PC-3 (cell line): ENCODE data around the gene PGAM2. TPM values are rescaled to one million over a fixed set of nuclear protein-coding genes. Genes with fewer than 3 reads are reported as not detected.

ENCODE experiments used
- ATAC-seq: fragments of 200-7000 bp; cut with Tn5 transposase; 2 replicates; pipeline ENCODE4 v1.9.1; 2020; ENCODE audit warnings: mild to moderate bottlenecking, moderate library complexity
- BruUV-seq: library from RNA; stranded (reverse); fragments of 400-500 nt; replicated peaks from 2 replicates; lab custom pipeline; 2021; lab: Mats Ljungman, UMichigan
- CTCF ChIA-PET: fragments of 300-600 bp; sonication (Branson Sonifier 250); formaldehyde crosslinking; loops from one replicate; lab custom pipeline; 2022; ENCODE audit warnings: antibody characterized with exemption; lab: Charles Lee
- POLR2A ChIA-PET: fragments of 300-600 bp; sonication (Branson Sonifier 250); formaldehyde crosslinking; loops from one replicate; lab custom pipeline; 2022; ENCODE audit warnings: antibody characterized with exemption; ENCODE audit not compliant: unreplicated experiment; lab: Charles Lee
- DNase-seq: peaks from one replicate; pipeline ENCODE4 v3.0.0-alpha.2; 2015
- H2AFZ ChIP-seq: fragments of 300-600 bp; sonication (generic); 2 replicates; pipeline ENCODE4 v1.6.0; 2016; ENCODE audit warnings: antibody characterized with exemption, low read length
- H3F3A ChIP-seq: fragments of 300-600 bp; sonication (generic); one replicate; pipeline ENCODE4 v1.6.0; 2017; ENCODE audit warnings: antibody characterized with exemption, low read length, control low read depth, mild to moderate bottlenecking; ENCODE audit not compliant: unreplicated experiment
- H3K27ac ChIP-seq: fragments of 300-600 bp; sonication (generic); 2 replicates; pipeline ENCODE4 v1.5.1; 2016; ENCODE audit warnings: mild to moderate bottlenecking, low read length
- H3K27me3 ChIP-seq: fragments of 300-600 bp; sonication (generic); 2 replicates; pipeline ENCODE4 v1.6.1; 2016; ENCODE audit warnings: low read length, mixed read lengths
- H3K36me3 ChIP-seq: fragments of 300-600 bp; sonication (generic); 2 replicates; pipeline ENCODE4 v1.6.1; 2016; ENCODE audit warnings: low read depth, mixed run types, low read length, mixed read lengths
- H3K4me1 ChIP-seq: fragments of 300-600 bp; sonication (generic); 2 replicates; pipeline ENCODE4 v1.5.1; 2016; ENCODE audit warnings: low read length; ENCODE audit not compliant: insufficient read depth
- H3K4me2 ChIP-seq: fragments of 300-600 bp; sonication (generic); 2 replicates; pipeline ENCODE4 v1.6.0; 2016; ENCODE audit warnings: low read length
- H3K4me3 ChIP-seq: fragments of 300-600 bp; sonication (generic); 2 replicates; pipeline ENCODE4 v1.5.1; 2016; ENCODE audit warnings: mild to moderate bottlenecking, low read length, mixed read lengths
- H3K79me2 ChIP-seq: fragments of 300-600 bp; sonication (generic); 2 replicates; pipeline ENCODE4 v1.6.1; 2017; ENCODE audit warnings: low read length, mixed read lengths
- H3K9ac ChIP-seq: fragments of 300-600 bp; sonication (generic); 2 replicates; pipeline ENCODE4 v1.6.0; 2016; ENCODE audit warnings: mild to moderate bottlenecking, low read length
- H3K9me2 ChIP-seq: fragments of 300-600 bp; sonication (generic); replicated peaks from 2 replicates; pipeline ENCODE4 v1.6.1; 2016; ENCODE audit warnings: mixed run types, low read length, mixed read lengths
- H3K9me3 ChIP-seq: fragments of 300-600 bp; sonication (generic); 2 replicates; pipeline ENCODE4 v1.6.1; 2016; ENCODE audit warnings: low read length, mixed read lengths
- H4K20me1 ChIP-seq: fragments of 300-600 bp; sonication (generic); 2 replicates; pipeline ENCODE4 v1.6.1; 2016; ENCODE audit warnings: low read length, mixed read lengths
- EZH2 ChIP-seq: fragments of 300-600 bp; sonication (generic); IDR thresholded peaks from one replicate; pipeline ENCODE4 v1.6.1; 2017; ENCODE audit warnings: antibody characterized with exemption, mild to moderate bottlenecking, low read length; ENCODE audit not compliant: unreplicated experiment
- EZH2phosphoT487 ChIP-seq: fragments of 300-600 bp; sonication (generic); IDR thresholded peaks from 2 replicates; pipeline ENCODE4 v1.6.1; 2018; ENCODE audit warnings: mild to moderate bottlenecking, antibody characterized with exemption, low read length, borderline replicate concordance
- intact Hi-C: fragments of 100-400 bp; cut with micrococcal nuclease; formaldehyde crosslinking; loops from 2 replicates; pipeline ENCODE4 v1.9.0; 2023
- total RNA-seq: library from RNA; depleted of rRNA; stranded (reverse); fragments of >200 nt; gene quantifications from 2 replicates; pipeline ENCODE4 v1.2.3, GENCODE V29; 2014
- TF ChIP-seq, protein P1 (sequence below): fragments of 300-600 bp; sonication (generic); conservative IDR thresholded peaks from 2 replicates; pipeline ENCODE4 v1.5.1; 2017; ENCODE audit warnings: antibody characterized with exemption, low read depth, mild to moderate bottlenecking, low read length

The PGAM2 gene
- total RNA-seq, 1 experiment from 2014 or later, result 0.95 TPM

- POLR2A ChIA-PET, result no interaction called here
- no peak overlapping the region for H2AFZ ChIP-seq
- no peaks in the 10 kb centered on the region for H3K36me3 ChIP-seq
- H3K79me2 ChIP-seq, result no peaks in the 10 kb centered on the region
- TF ChIP-seq EZH2phosphoT487, result no peak
- TF ChIP-seq EZH2, result no peak
- TF ChIP-seq, protein P1, sequence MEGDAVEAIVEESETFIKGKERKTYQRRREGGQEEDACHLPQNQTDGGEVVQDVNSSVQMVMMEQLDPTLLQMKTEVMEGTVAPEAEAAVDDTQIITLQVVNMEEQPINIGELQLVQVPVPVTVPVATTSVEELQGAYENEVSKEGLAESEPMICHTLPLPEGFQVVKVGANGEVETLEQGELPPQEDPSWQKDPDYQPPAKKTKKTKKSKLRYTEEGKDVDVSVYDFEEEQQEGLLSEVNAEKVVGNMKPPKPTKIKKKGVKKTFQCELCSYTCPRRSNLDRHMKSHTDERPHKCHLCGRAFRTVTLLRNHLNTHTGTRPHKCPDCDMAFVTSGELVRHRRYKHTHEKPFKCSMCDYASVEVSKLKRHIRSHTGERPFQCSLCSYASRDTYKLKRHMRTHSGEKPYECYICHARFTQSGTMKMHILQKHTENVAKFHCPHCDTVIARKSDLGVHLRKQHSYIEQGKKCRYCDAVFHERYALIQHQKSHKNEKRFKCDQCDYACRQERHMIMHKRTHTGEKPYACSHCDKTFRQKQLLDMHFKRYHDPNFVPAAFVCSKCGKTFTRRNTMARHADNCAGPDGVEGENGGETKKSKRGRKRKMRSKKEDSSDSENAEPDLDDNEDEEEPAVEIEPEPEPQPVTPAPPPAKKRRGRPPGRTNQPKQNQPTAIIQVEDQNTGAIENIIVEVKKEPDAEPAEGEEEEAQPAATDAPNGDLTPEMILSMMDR, result no peak
- no peaks in the 10 kb centered on the region for H4K20me1 ChIP-seq
- no peak for DNase-seq
- no peaks in the 10 kb centered on the region for H3K9me2 ChIP-seq
- H3K27me3 ChIP-seq, result no peaks in the 10 kb centered on the region
- no peaks in the 10 kb centered on the region for H3K9me3 ChIP-seq
- no peak overlapping the region for H3K27ac ChIP-seq
- no peak overlapping the region for H3K9ac ChIP-seq
- no peaks in the 10 kb centered on the region for H3K4me1 ChIP-seq
- no TSS peak for BruUV-seq
- no peak overlapping the region for H3K4me2 ChIP-seq
- H3K4me3 ChIP-seq, result no peak overlapping the region
- CTCF ChIA-PET, result no interaction called here
- no peaks in the 10 kb centered on the region for H3F3A ChIP-seq
- no peak for ATAC-seq
- intact Hi-C loops, result no loop called here
Measured at GRCh38 chr7:44103566-44103922, 38.2 kb upstream of the PGAM2 start.

DNA sequence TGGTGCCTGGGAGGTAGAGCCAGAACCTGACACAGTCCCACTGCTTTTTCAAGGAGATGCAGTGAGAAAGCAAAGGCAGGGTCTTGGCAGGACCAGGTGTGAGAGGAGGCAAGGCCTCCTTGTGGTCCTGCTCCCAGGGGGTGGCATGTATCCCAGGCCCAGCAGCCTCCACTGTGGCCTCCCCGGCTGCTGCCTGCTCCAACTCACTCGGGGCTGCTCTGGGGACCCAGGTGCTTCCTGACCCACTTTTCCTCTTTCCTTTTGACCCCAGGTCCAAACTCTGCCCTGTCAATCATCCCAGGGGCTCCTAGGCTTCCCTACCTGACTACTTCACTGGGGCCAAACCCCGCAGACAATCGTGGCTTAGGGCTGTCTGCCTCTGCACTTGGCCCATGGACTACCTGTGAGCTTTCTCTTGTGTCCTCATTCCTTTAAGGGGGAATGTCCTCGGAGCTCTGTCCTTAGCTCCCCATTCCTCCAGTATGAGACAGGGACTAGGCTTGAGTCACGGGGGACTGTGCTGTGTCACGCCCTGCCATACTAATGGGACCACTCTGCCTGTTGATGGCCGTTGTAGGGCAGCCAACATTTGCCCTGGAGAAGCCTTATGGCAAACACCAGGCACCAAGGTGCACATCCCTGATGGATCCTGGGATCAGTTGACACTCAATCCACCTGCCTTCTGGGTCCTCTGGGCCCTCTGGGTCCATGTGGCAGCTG lies 37.6 kb upstream of the PGAM2 start:
- no peaks in the 10 kb centered on the region for H3K79me2 ChIP-seq
- H3K4me3 ChIP-seq, result no peak overlapping the region
- ATAC-seq (no peak; the same call in 1 of the 2 replicates), DNase-seq (no peak)
- POLR2A ChIA-PET, result no interaction called here
- H3K9ac ChIP-seq, result no peak overlapping the region
- no peaks in the 10 kb centered on the region for H3K27me3 ChIP-seq
- BruUV-seq, result no TSS peak
- no peaks in the 10 kb centered on the region for H3K9me2 ChIP-seq
- no peaks in the 10 kb centered on the region for H3K4me1 ChIP-seq
- H3F3A ChIP-seq, result no peaks in the 10 kb centered on the region
- H3K27ac ChIP-seq, result no peak overlapping the region
- H3K9me3 ChIP-seq, result no peaks in the 10 kb centered on the region
- intact Hi-C loops, result no loop called here
- CTCF ChIA-PET, result no interaction called here
- no peaks in the 10 kb centered on the region for H4K20me1 ChIP-seq
- TF ChIP-seq, protein P1, result no peak
- TF ChIP-seq EZH2 (no peak), EZH2phosphoT487 (no peak)
- H3K4me2 ChIP-seq, result no peak overlapping the region
- H3K36me3 ChIP-seq, result no peaks in the 10 kb centered on the region
- H2AFZ ChIP-seq, result no peak overlapping the region

- intact Hi-C loops, result no loop called here
- no peak for ATAC-seq
Measured at GRCh38 chr7:44101966-44102845, 36.8 kb upstream of the PGAM2 start.

More at GRCh38 chr7:44101966-44102845, 36.8 kb upstream of the PGAM2 start:
- POLR2A ChIA-PET, result no interaction called here
- CTCF ChIA-PET, result no interaction called here
- Histone ChIP-seq H3K9ac (no peak overlapping the region), H3K36me3 (no peaks in the 10 kb centered on the region), H3K4me2 (no peak overlapping the region), H3F3A (no peaks in the 10 kb centered on the region), H2AFZ (no peak overlapping the region), H3K9me3 (no peaks in the 10 kb centered on the region), H3K4me3 (no peak overlapping the region), H4K20me1 (no peaks in the 10 kb centered on the region), H3K79me2 (no peaks in the 10 kb centered on the region), H3K9me2 (no peaks in the 10 kb centered on the region), H3K27ac (no peak overlapping the region), H3K27me3 (no peaks in the 10 kb centered on the region), H3K4me1 (no peaks in the 10 kb centered on the region)
- BruUV-seq, result no TSS peak
- no peak for TF ChIP-seq EZH2
- no peak for DNase-seq
